Thymus (tissue), 11 donors: Measurements from ENCODE around the gene CFAP210. TPM values are rescaled to one million over a fixed set of nuclear protein-coding genes. Genes with fewer than 3 reads are reported as not detected.
"Not testable (repeated sequence)": the region's sequence is repeated elsewhere in the genome, so short reads cannot be mapped to it uniquely, and the experiment has no call there.

Experiments
- DNase-seq, 9 donors: peaks; one replicate each; pipeline ENCODE4 v3.0.0-alpha.2; 2013; ENCODE audit warnings: low spot score in 9 of 9, low read depth in 6 of 9, missing footprints in 1 of 9
- H3K27ac ChIP-seq, 2 donors: one replicate each; pipeline ENCODE4 v1.5.1; 2013; ENCODE audit warnings: control low read depth in 1 of 2, low read depth in 1 of 2, low read length in 1 of 2, mild to moderate bottlenecking in 1 of 2, moderate library complexity in 1 of 2
- H3K27me3 ChIP-seq, 2 donors: one replicate each; pipeline ENCODE4 v1.5.1; 2013; ENCODE audit warnings: low read length in 1 of 2; ENCODE audit not compliant: control insufficient read depth in 2 of 2, insufficient read depth in 1 of 2
- H3K36me3 ChIP-seq, 2 donors: one replicate each; pipeline ENCODE4 v1.5.1; 2013; ENCODE audit warnings: low read length in 1 of 2, mild to moderate bottlenecking in 1 of 2, moderate library complexity in 1 of 2; ENCODE audit not compliant: control insufficient read depth in 2 of 2, insufficient read depth in 2 of 2
- H3K4me1 ChIP-seq, 2 donors: one replicate each; pipeline ENCODE4 v1.5.1; 2013; ENCODE audit warnings: low read length in 2 of 2; ENCODE audit not compliant: control insufficient read depth in 2 of 2, insufficient read depth in 2 of 2
- H3K4me3 ChIP-seq, 2 donors: one replicate each; pipeline ENCODE4 v1.5.1; 2013; ENCODE audit warnings: low read length in 2 of 2, control low read depth in 1 of 2, mild to moderate bottlenecking in 1 of 2
- H3K9me3 ChIP-seq, 2 donors: one replicate each; pipeline ENCODE4 v1.5.1; 2013; ENCODE audit warnings: low read length in 1 of 2, mild to moderate bottlenecking in 1 of 2; ENCODE audit not compliant: control insufficient read depth in 2 of 2, insufficient read depth in 1 of 2
- WGBS: extraction: QIAGEN DNeasy Blood & Tissue Kit; methylation state at CpG from one replicate; pipeline ENCODE4 v1.1.7; 2013; 5-methylcytosine and 5-hydroxymethylcytosine counted together
- polyA plus RNA-seq: library from polyadenylated mRNA; stranded (reverse); fragments of 200-250 nt; gene quantifications from one replicate; pipeline ENCODE4 v1.2.3, GENCODE V29; 2013
- total RNA-seq: library from RNA; stranded (reverse); fragments of 120-200 nt; gene quantifications from one replicate; pipeline ENCODE4 v1.2.4, GENCODE V29; 2013
- donor health status: healthy.

The CFAP210 gene
- total and polyA plus RNA-seq, 2 donors: 0.21 TPM; not detected in 1

- Histone ChIP-seq H3K36me3 (peaks cover 0 to 10% of the 10 kb centered on the region in 2 donors), H3K4me1 (no peaks in the 10 kb centered on the region), H3K27me3 (no peaks in the 10 kb centered on the region), H3K4me3 (no peak overlapping the region), H3K27ac (no peak overlapping the region), H3K9me3 (no peaks in the 10 kb centered on the region)
- no peak for DNase-seq
- WGBS: 98% methylated on average over 2 of the region's 2 CpGs
Measured at GRCh38 chr2:169598982-169599381, 95.2 kb downstream of the CFAP210 start.

GRCh38 chr2:169596546-169596945, 97.7 kb downstream of the CFAP210 start:
- not testable (repeated sequence) for DNase-seq, H3K4me3 ChIP-seq, H3K9me3 ChIP-seq, H3K36me3 ChIP-seq, H3K4me1 ChIP-seq, H3K27ac ChIP-seq, H3K27me3 ChIP-seq
- 84% methylated on average over 7 of the region's 7 CpGs for WGBS

Other genes with a start within 250 kb of the CFAP210 start
- 1.7 TPM for gene BBS5, start 214.9 kb downstream of the CFAP210 start, total RNA-seq
- gene BBS5, start 214.9 kb downstream of the CFAP210 start, polyA plus RNA-seq: 7.8 TPM
- 5.2 TPM for gene KLHL41, start 184.7 kb downstream of the CFAP210 start, total RNA-seq
- gene KLHL41, start 184.7 kb downstream of the CFAP210 start, polyA plus RNA-seq: 4.7 TPM
- gene FASTKD1, start 120.5 kb downstream of the CFAP210 start, total RNA-seq: 34.1 TPM
- 65.6 TPM for gene FASTKD1, start 120.5 kb downstream of the CFAP210 start, polyA plus RNA-seq
- gene PPIG, start 110.1 kb downstream of the CFAP210 start, total RNA-seq: 55.4 TPM
- gene PPIG, start 110.1 kb downstream of the CFAP210 start, polyA plus RNA-seq: 38.1 TPM
- 4.3 TPM for gene PHOSPHO2, start 64 bp upstream of the CFAP210 start, total RNA-seq
- gene PHOSPHO2, start 64 bp upstream of the CFAP210 start, polyA plus RNA-seq: 3.9 TPM
- 21.2 TPM for gene KLHL23, start 39.4 kb upstream of the CFAP210 start, total RNA-seq
- gene KLHL23, start 39.4 kb upstream of the CFAP210 start, polyA plus RNA-seq: 4.5 TPM
- 98.1 TPM for gene SSB, start 104.5 kb upstream of the CFAP210 start, total RNA-seq
- gene SSB, start 104.5 kb upstream of the CFAP210 start, polyA plus RNA-seq: 136 TPM
- gene METTL5, start 130.5 kb upstream of the CFAP210 start, total RNA-seq: 42.8 TPM
- gene METTL5, start 130.5 kb upstream of the CFAP210 start, polyA plus RNA-seq: 61.3 TPM
- 14.1 TPM for gene UBR3, start 133.0 kb upstream of the CFAP210 start, total RNA-seq
- gene UBR3, start 133.0 kb upstream of the CFAP210 start, polyA plus RNA-seq: 20.1 TPM